Subcutaneous adipose tissue (tissue), 4 donors: ENCODE measurements around the gene NR2C1. TPM values are rescaled to one million over a fixed set of nuclear protein-coding genes. Genes with fewer than 3 reads are reported as not detected.

Source experiments
- CTCF ChIP-seq: fragments of 450-650 bp; IDR thresholded peaks from one replicate; pipeline ENCODE4 v1.5.1; 2016; ENCODE audit warnings: low read depth, mild to moderate bottlenecking, control low read depth, antibody characterized with exemption, moderate library complexity
- total RNA-seq, 4 donors: library from RNA; depleted of rRNA; stranded (reverse); fragments of >200 nt; gene quantifications; one replicate each; pipeline ENCODE4 v1.1.0, GENCODE V29; 2016

The NR2C1 gene
- total RNA-seq, 4 donors from 2014 or later, result 46.4 to 101 (median 69.5) TPM

- TF ChIP-seq CTCF, result no peak
These were observed 70.1 kb downstream of the NR2C1 start, which contains the start of gene NDUFA12 for GRCh38 chr12:95003213-95003920. Gene NDUFA12 (minus strand): TSS chr12:95003697. CDS start chr12:95003680, 17 bp downstream.

- no peak for TF ChIP-seq CTCF
These were observed 70.7 kb downstream of the NR2C1 start for GRCh38 chr12:95002754-95003153.

GRCh38 chr12:94998326-94998725, 75.1 kb downstream of the NR2C1 start:
- no peak for TF ChIP-seq CTCF

GRCh38 chr12:94997726-94998125, 75.7 kb downstream of the NR2C1 start:
- no peak for TF ChIP-seq CTCF

- no peak for TF ChIP-seq CTCF
These were observed 76.4 kb downstream of the NR2C1 start for GRCh38 chr12:94997061-94997460.

GRCh38 chr12:94994312-94994711, 79.1 kb downstream of the NR2C1 start:
- TF ChIP-seq CTCF, result no peak

- no peak for TF ChIP-seq CTCF
These were observed 83.2 kb downstream of the NR2C1 start for GRCh38 chr12:94990222-94990621.
